Gastrocnemius medialis (tissue), 4 donors: ENCODE measurements around the gene AOC2.

Experiments used
- CTCF ChIP-seq, 5 experiments: fragments of 450-650 bp in 3 of 5; fragments of 200-600 bp in 2 of 5; sonication (generic) in 2 of 5; IDR thresholded peaks in 4 of 5; conservative IDR thresholded peaks in 1 of 5; 1 replicate in 4 of 5; 2 replicates in 1 of 5; pipeline ENCODE4 v1.5.1; 2016 to 2019; ENCODE audit warnings: antibody characterized with exemption in 5 of 5, mild to moderate bottlenecking in 3 of 5, moderate library complexity in 3 of 5
- POLR2A ChIP-seq, 2 donors: fragments of 450-650 bp; IDR thresholded peaks; one replicate each; pipeline ENCODE4 v1.6.1; 2017; ENCODE audit warnings: antibody characterized with exemption in 2 of 2, mild to moderate bottlenecking in 2 of 2, moderate library complexity in 2 of 2

GRCh38 chr17:42798011-42798382 lies 46.4 kb upstream of the AOC2 start:
- TF ChIP-seq CTCF (IDR thresholded peaks at IDR 0.05 in 4 of 5, conservative IDR thresholded peaks at IDR 0.05 in 1 of 5), result no peak
- no peak for TF ChIP-seq POLR2A (IDR thresholded peaks at IDR 0.05)
